HEK293T (cell line): ENCODE data around the gene PIAS1.
A peak's percentile ranks its signal among the peaks of the same experiment; 100 is the strongest.

Experiments
- CTCF ChIA-PET: fragments of 350-600 bp; formaldehyde crosslinking; extraction: SDS; loops from one replicate; lab custom pipeline; 2021; ENCODE audit warnings: antibody characterized with exemption, inconsistent platforms; lab: Yijun Ruan, JAX
- POLR2A ChIA-PET: fragments of 350-600 bp; formaldehyde crosslinking; extraction: SDS; loops from one replicate; lab custom pipeline; 2020; ENCODE audit warnings: antibody characterized with exemption, inconsistent platforms; lab: Yijun Ruan, JAX
- DNase-seq: peaks from one replicate; pipeline ENCODE4 v3.0.0; 2012; ENCODE audit warnings: mixed read lengths; ENCODE audit errors: extremely low spot score
- ARNT ChIP-seq: fragments of 450-650 bp; IDR thresholded peaks from 2 replicates; pipeline ENCODE4 v1.6.1; 2017; ENCODE audit warnings: mild to moderate bottlenecking
- BHLHE40 ChIP-seq: fragments of 450-650 bp; IDR thresholded peaks from 2 replicates; pipeline ENCODE4 v1.6.1; 2016; ENCODE audit warnings: mild to moderate bottlenecking, moderate library complexity, borderline replicate concordance
- CTBP1 ChIP-seq: fragments of 450-650 bp; IDR thresholded peaks from 2 replicates; pipeline ENCODE4 v1.6.1; 2016; ENCODE audit warnings: borderline replicate concordance
- ELF4 ChIP-seq: fragments of 450-650 bp; IDR thresholded peaks from 2 replicates; pipeline ENCODE4 v1.6.1; 2017; ENCODE audit warnings: antibody characterized with exemption
- FOXA1 ChIP-seq: fragments of 450-650 bp; IDR thresholded peaks from 2 replicates; pipeline ENCODE4 v1.6.1; 2016; ENCODE audit warnings: mild to moderate bottlenecking
- FOXK2 ChIP-seq: fragments of 450-650 bp; IDR thresholded peaks from 2 replicates; pipeline ENCODE4 v1.6.1; 2016; ENCODE audit warnings: mild to moderate bottlenecking
- FOXM1 ChIP-seq: fragments of 450-650 bp; IDR thresholded peaks from 2 replicates; pipeline ENCODE4 v1.6.1; 2017; ENCODE audit warnings: mild to moderate bottlenecking, borderline replicate concordance
- HDGF ChIP-seq: fragments of 450-650 bp; IDR thresholded peaks from 2 replicates; pipeline ENCODE4 v1.6.1; 2017; ENCODE audit warnings: antibody characterized with exemption, borderline replicate concordance
- L3MBTL2 ChIP-seq: fragments of 450-650 bp; conservative IDR thresholded peaks from 2 replicates; pipeline ENCODE4 v1.6.1; 2016; ENCODE audit warnings: mild to moderate bottlenecking
- LEF1 ChIP-seq: fragments of 450-650 bp; IDR thresholded peaks from 2 replicates; pipeline ENCODE4 v1.6.1; 2017; ENCODE audit warnings: mild to moderate bottlenecking, borderline replicate concordance
- NFRKB ChIP-seq: fragments of 450-650 bp; IDR thresholded peaks from 2 replicates; pipeline ENCODE4 v1.6.1; 2016; ENCODE audit warnings: mild to moderate bottlenecking, moderate library complexity
- SP1 ChIP-seq: fragments of 450-650 bp; IDR thresholded peaks from 2 replicates; pipeline ENCODE4 v1.6.1; 2017
- SUZ12 ChIP-seq: fragments of 450-650 bp; IDR thresholded peaks from 2 replicates; pipeline ENCODE4 v1.6.1; 2016; ENCODE audit warnings: mild to moderate bottlenecking
- TARDBP ChIP-seq: fragments of 450-650 bp; IDR thresholded peaks from 2 replicates; pipeline ENCODE4 v1.6.1; 2016
- ZNF384 ChIP-seq: fragments of 450-650 bp; IDR thresholded peaks from 2 replicates; pipeline ENCODE4 v1.6.1; 2016
- TF ChIP-seq, protein P1 (sequence below): fragments of 450-650 bp; IDR thresholded peaks from 2 replicates; pipeline ENCODE4 v1.6.1; 2016

PIAS1 gene

DNA sequence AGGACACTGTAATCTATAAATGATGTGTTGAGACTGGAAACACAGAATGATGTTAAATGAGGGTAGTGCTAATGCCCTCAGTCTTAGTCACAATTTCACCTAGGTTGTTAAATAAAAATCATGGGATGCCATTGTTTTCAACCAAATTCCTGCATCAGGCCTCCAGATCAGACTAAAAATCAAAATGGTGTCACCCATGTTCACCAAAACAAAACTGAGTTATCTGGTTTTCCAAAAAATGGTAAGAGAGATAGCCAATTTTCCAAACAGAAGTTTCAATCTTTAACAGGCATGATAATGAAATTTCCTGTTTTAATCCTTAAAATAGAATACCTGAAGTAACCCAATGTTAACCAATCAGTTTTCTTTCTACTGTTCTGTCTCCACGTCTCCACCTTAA lies 2.2 kb upstream of the PIAS1 start:
- DNase-seq, result no peak
- POLR2A ChIA-PET, result no interaction called here
- CTCF ChIA-PET, result interaction anchor here (0.6 kb wide), 1 partner anchor 16 kb away, joined by 3 read pairs; no protein-coding TSS in a partner anchor

DNA sequence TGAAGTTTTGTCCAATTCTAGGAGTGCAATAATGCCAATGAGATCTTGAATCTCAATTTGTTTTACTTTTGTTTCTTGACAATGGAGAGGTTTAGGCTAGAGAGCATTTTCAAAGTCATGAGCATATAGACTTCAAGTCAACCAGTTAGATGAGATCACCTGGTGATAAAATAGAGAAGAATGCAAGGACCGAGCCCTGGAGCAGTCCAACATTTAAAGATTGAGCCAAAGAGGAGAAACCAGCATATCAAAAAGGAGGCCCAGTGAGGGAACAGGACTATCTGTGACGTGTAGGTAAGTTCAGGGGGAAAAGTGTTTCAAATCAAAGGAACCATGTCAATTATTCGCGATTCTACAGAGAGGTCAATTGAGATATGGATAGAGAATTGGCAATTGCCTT lies 1.7 kb upstream of the PIAS1 start:
- ChIA-PET POLR2A (no interaction called here), CTCF (no interaction called here)
- DNase-seq, result no peak
- TF ChIP-seq TARDBP (no peak), CTBP1 (no peak), LEF1 (no peak), FOXM1 (no peak), NFRKB (no peak), HDGF (no peak), ELF4 (no peak)

More for the DNA sequence above, 2.2 kb upstream of the PIAS1 start:
- TF ChIP-seq FOXM1 (no peak), BHLHE40 (no peak), SP1 (no peak), HDGF (no peak), L3MBTL2 (no peak), ARNT (no peak), FOXK2 (no peak), SUZ12 (no peak), NFRKB (no peak), ZNF384 (no peak), FOXA1 (no peak), TARDBP (no peak), CTBP1 (no peak), LEF1 (no peak), ELF4 (no peak)
- TF ChIP-seq, protein P1, sequence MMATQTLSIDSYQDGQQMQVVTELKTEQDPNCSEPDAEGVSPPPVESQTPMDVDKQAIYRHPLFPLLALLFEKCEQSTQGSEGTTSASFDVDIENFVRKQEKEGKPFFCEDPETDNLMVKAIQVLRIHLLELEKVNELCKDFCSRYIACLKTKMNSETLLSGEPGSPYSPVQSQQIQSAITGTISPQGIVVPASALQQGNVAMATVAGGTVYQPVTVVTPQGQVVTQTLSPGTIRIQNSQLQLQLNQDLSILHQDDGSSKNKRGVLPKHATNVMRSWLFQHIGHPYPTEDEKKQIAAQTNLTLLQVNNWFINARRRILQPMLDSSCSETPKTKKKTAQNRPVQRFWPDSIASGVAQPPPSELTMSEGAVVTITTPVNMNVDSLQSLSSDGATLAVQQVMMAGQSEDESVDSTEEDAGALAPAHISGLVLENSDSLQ, result no peak

DNA sequence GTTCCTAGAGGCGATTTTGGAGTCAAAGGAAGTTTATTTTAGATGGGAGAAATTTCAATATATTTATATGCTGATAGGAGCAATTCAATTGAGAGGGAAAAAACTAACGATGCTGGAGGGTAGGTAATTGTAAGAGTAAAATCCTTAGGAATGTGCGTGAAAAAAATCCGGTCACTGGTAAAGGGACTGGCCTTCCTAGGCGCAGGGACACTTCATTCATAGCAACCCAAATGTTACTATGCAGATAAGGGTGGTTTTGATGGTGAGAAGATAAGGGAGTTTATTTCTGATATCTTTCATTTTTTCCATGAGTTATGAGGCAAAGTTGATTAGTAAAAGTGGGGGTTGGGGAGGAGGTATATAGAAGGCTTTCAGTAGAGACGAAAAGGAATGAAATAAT lies 1.1 kb upstream of the PIAS1 start:
- POLR2A ChIA-PET, result interaction anchor here (1.3 to 2.5 kb wide), 4 partner anchors 9 to 61 kb away, joined by 4 to 11 read pairs (median 7); no protein-coding TSS in a partner anchor
- CTCF ChIA-PET, result interaction anchor here (0.8 kb wide), 1 partner anchor 190 kb away, joined by 3 read pairs; no protein-coding TSS in a partner anchor
- TF ChIP-seq, protein P1, result no peak
- no peak for TF ChIP-seq FOXA1
- TF ChIP-seq TARDBP, result no peak
- TF ChIP-seq BHLHE40, result no peak
- no peak for TF ChIP-seq NFRKB
- no peak for TF ChIP-seq HDGF
- no peak for TF ChIP-seq ARNT
- DNase-seq, result no peak

DNA sequence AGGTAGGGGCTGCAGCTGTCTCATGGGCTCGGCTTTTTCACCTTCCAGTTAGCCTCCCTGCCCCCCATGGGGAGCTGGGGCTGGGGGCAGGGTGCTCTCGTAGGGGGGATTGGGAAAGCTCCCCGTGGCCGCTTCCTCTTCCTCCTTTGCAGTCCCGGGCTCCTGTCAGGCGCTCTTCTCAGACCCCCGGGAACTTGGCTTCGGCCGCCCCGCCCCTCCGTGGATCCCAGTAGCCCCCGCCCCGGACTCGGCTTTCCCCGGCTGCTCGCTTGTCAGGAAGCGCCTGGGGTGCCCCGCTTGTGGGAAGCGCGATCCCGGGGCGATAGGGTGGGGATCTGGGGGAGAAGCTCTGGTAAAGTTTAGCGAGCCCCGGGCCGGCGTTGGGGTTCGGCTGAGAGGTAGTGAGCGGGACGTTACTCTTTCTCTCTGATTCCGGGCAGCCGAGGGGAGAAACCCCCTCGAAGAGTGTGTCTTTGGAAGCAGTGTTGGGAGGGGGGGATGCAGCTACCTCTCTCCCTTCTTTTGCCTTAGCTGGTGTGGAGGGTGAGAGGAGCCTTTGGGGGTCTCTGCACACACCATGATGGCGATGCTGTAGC lies 611 bp downstream of the PIAS1 start:
- DNase-seq, result peak; percentile 71
- CTCF ChIA-PET, result interaction anchor here (0.6 to 1.0 kb wide), 3 partner anchors 13 to 192 kb away, joined by 3 to 5 read pairs (median 3); no protein-coding TSS in a partner anchor
- POLR2A ChIA-PET, result interaction anchor here (0.8 to 2.9 kb wide), 21 partner anchors 8 to 192 kb away, joined by 3 to 12 read pairs (median 6); no protein-coding TSS in a partner anchor
- TF ChIP-seq, protein P1, result peak; percentile 5; the same call in 1 of the 2 replicates
- TF ChIP-seq HDGF, result no peak
- no peak for TF ChIP-seq BHLHE40

DNA sequence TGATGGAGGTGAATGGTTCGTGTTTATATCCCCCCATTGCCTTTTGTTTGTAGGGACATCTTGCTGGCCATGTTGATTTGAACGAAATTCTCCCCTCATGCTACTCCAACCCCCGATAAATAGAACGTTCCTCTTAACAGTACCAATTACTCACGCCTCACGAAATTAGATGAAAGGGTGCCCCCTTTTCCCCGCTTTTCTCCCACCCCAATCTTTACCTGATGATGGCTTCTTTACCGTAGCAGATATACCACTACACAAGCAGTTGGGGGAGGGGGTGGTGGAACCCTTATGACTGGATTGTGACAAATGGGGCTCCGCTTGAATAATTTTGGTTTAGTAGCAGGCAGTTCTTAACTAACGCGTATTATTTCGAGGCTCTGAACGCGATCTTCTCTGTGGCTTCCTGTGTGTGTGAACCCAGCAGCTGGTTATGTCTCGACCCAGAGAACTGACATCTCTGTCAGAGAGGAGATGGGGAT lies 1.1 kb downstream of the PIAS1 start:
- no peak for DNase-seq
- ChIA-PET POLR2A (interaction anchor here (0.8 to 2.9 kb wide), 14 partner anchors 8 to 192 kb away, joined by 3 to 12 read pairs (median 6); no protein-coding TSS in a partner anchor), CTCF (interaction anchor here (0.9 kb wide), 1 partner anchor 192 kb away, joined by 3 read pairs; no protein-coding TSS in a partner anchor)
- no peak for TF ChIP-seq SP1
- 0 out of 2 replicates have a peak, but pooled peaks have one; percentile 63 for TF ChIP-seq LEF1

DNA sequence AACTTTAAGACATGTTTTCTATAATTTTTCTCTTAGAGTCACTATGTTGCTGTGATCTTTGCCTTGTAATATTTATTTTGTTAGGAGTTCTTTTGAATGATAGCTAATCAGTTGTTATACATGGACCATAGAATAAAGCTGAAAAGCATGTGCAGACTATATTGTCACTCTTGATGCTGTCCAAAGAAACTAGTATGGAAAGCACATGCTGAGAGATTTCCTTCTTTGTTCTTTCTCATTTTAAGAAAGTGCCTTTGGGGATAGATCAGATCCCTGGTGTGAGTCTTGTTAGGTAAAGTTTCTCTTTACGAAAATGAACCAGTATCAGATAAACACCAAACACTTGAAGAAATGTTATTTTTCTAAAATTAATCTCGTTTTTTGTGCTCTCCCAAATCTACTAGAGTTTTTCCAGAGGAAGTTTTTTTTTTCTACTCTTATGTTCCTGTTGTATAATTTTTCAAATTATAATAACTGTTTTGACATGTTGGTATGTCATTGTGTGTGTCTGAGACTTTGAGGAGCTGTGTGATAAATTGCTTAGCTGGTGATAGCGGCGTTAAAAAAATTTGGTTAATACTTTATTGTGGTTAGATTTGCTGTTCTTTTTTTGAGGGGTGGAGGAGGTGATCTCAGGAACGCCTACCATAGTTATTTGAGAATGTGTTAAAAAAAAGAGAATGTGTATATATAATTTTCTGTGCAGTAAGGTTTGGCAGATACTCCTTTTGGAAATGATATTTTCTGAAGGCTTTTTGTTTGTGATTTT lies 2.2 kb downstream of the PIAS1 start:
- ChIA-PET CTCF (interaction anchor here (1.0 kb wide), 1 partner anchor 193 kb away, joined by 3 read pairs; no protein-coding TSS in a partner anchor), POLR2A (interaction anchor here (0.9 to 2.9 kb wide), 5 partner anchors 8 to 115 kb away, joined by 3 to 12 read pairs (median 7); no protein-coding TSS in a partner anchor)
- no peak for DNase-seq
- TF ChIP-seq, protein P1, result peak; percentile 43
- TF ChIP-seq FOXK2, result no peak
